OCI-LY1 (cell line): ENCODE results near the gene NUMA1.
A peak's percentile ranks its signal among the peaks of the same experiment; 100 is the strongest.

Source experiments
- H2AFZ ChIP-seq: fragments of 200-600 bp; sonication (generic), shearing (Covaris generic); 2 replicates; pipeline ENCODE4 v1.6.0; 2014; ENCODE audit warnings: antibody characterized with exemption, mild to moderate bottlenecking, low read length
- H3F3A ChIP-seq: fragments of 200-600 bp; sonication (generic), shearing (Covaris generic); 2 replicates; pipeline ENCODE4 v1.6.0; 2014; ENCODE audit warnings: mild to moderate bottlenecking, antibody characterized with exemption, low read length, moderate library complexity; ENCODE audit not compliant: insufficient read depth
- H3K27ac ChIP-seq: fragments of 200-600 bp; sonication (generic); 2 replicates; pipeline ENCODE4 v1.5.1; 2014; ENCODE audit warnings: low read length, mixed run types, mild to moderate bottlenecking, low read depth; ENCODE audit not compliant: poor library complexity, severe bottlenecking
- H3K27me3 ChIP-seq: fragments of 200-600 bp; sonication (generic); 2 replicates; pipeline ENCODE4 v1.6.0; 2014; ENCODE audit warnings: antibody characterized with exemption, mild to moderate bottlenecking, low read length, moderate library complexity; ENCODE audit not compliant: insufficient read depth
- H3K36me3 ChIP-seq: fragments of 200-600 bp; sonication (generic); 2 replicates; pipeline ENCODE4 v1.6.1; 2014; ENCODE audit warnings: mild to moderate bottlenecking, antibody characterized with exemption, low read length, moderate library complexity, mixed read lengths; ENCODE audit not compliant: insufficient read depth
- H3K4me1 ChIP-seq: fragments of 200-600 bp; sonication (generic); 2 replicates; pipeline ENCODE4 v1.5.1; 2014; ENCODE audit warnings: mild to moderate bottlenecking, low read length, moderate library complexity; ENCODE audit not compliant: insufficient read depth, severe bottlenecking
- H3K4me2 ChIP-seq: fragments of 200-600 bp; sonication (generic), shearing (Covaris generic); 2 replicates; pipeline ENCODE4 v1.6.1; 2014; ENCODE audit warnings: low read length
- H3K4me3 ChIP-seq: fragments of 200-600 bp; sonication (generic); 2 replicates; pipeline ENCODE4 v1.5.1; 2014; ENCODE audit warnings: low read length, low read depth, mild to moderate bottlenecking, mixed read lengths; ENCODE audit not compliant: poor library complexity, severe bottlenecking
- H3K79me2 ChIP-seq: fragments of 200-600 bp; shearing (Covaris generic); 2 replicates; pipeline ENCODE4 v1.6.1; 2016; ENCODE audit warnings: mixed run types, low read length, mixed read lengths; ENCODE audit not compliant: insufficient read depth
- H3K9ac ChIP-seq: fragments of 200-600 bp; sonication (generic), shearing (Covaris generic); 2 replicates; pipeline ENCODE4 v1.6.1; 2014; ENCODE audit warnings: mild to moderate bottlenecking, low read length, mixed read lengths
- H3K9me2 ChIP-seq: fragments of 200-600 bp; sonication (generic), shearing (Covaris generic); 2 replicates; pipeline ENCODE4 v1.6.1; 2014; ENCODE audit warnings: low read depth, mild to moderate bottlenecking, low read length, mixed read lengths
- H3K9me3 ChIP-seq: fragments of 200-600 bp; shearing (Covaris generic); 2 replicates; pipeline ENCODE4 v1.6.1; 2014; ENCODE audit warnings: low read length, mixed read lengths
- H4K20me1 ChIP-seq: fragments of 200-600 bp; sonication (generic), shearing (Covaris generic); 2 replicates; pipeline ENCODE4 v1.6.0; 2016; ENCODE audit warnings: mild to moderate bottlenecking, low read length; ENCODE audit not compliant: insufficient read depth
- EZH2 ChIP-seq: fragments of 200-600 bp; sonication (generic), shearing (Covaris generic); IDR thresholded peaks from 2 replicates; pipeline ENCODE4 v1.8.0; 2017; ENCODE audit warnings: borderline replicate concordance, mixed run types, mild to moderate bottlenecking, antibody characterized with exemption, low read length, moderate library complexity, mixed read lengths
- TF ChIP-seq, protein P1 (sequence below): fragments of 200-600 bp; sonication (generic), shearing (Covaris generic); IDR thresholded peaks from 2 replicates; pipeline ENCODE4 v1.5.1; 2017; ENCODE audit warnings: mild to moderate bottlenecking, antibody characterized with exemption, low read length, moderate library complexity, mixed read lengths

NUMA1 gene

DNA sequence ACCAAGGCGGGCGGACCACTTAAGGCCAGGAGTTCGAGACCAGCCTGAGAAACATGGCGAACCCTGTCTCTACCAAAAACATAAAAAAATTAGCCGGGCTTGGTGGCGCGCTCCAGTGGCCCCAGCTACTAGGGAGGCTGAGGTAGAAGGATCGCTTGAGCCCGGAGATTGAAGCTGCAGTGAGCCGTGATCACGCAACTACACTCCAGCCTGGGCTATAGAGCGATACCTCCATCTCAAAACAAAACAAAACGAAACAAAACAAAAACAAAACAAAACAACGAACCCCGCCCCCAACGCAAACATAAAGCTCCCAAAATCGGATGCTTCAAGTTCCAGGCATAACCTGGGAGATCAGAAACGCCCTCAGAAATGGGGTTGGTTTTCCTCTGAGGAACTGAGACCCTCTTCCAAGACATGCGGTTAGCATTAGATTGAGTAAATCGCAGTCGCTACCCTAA, 872 bp upstream of the NUMA1 start:
- no peaks in the 10 kb centered on the region for H3K9me3 ChIP-seq
- H3K4me3 ChIP-seq = peak overlapping the region; percentile 83
- no peak for TF ChIP-seq EZH2
- peak overlapping the region; percentile 64 for H3K9ac ChIP-seq
- H3K79me2 ChIP-seq = peaks cover 37% of the 10 kb centered on the region
- H2AFZ ChIP-seq = no peak overlapping the region
- peaks cover 40% of the 10 kb centered on the region for H3K4me1 ChIP-seq
- H3K9me2 ChIP-seq = no peaks in the 10 kb centered on the region
- no peaks in the 10 kb centered on the region for H4K20me1 ChIP-seq
- H3F3A ChIP-seq = no peaks in the 10 kb centered on the region
- H3K27me3 ChIP-seq = no peaks in the 10 kb centered on the region
- peak overlapping the region; percentile 44 for H3K27ac ChIP-seq
- peak overlapping the region; percentile 68 for H3K4me2 ChIP-seq
- H3K36me3 ChIP-seq = 0 out of 2 replicates have a peak, but pooled peaks cover 5% of the 10 kb centered on the region

DNA sequence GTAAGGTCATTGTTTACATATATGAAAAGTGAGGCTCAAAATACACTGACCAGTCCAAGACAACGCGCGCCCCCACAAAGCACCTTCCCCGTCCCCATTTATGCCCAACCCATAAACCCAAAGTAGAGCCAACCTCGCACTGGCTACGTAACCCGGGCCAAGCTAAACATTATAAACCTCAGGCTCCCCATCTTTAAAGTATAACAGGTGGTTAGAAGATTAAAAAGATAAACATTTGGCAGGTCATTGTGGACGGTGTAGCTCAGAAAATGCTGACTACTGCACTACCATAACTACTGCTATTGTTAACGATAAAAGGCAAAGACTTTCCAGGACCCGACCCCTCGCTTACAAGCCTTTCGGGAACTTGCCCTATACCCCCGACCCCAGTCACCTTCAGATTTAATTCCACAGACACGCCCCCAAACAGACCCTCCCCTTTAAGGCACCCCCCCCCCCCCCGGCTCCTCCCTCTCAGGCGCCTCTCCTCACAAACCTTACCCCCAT, 470 bp downstream of the NUMA1 start:
- Histone ChIP-seq H4K20me1 (no peaks in the 10 kb centered on the region), H3F3A (no peaks in the 10 kb centered on the region), H3K9ac (peak overlapping the region; percentile 72), H3K9me2 (no peaks in the 10 kb centered on the region), H3K4me3 (peak overlapping the region; percentile 83), H3K79me2 (peaks cover 47% of the 10 kb centered on the region), H3K9me3 (no peaks in the 10 kb centered on the region), H3K36me3 (peaks cover 11% of the 10 kb centered on the region; the same call in 1 of the 2 replicates), H3K27ac (peak overlapping the region; percentile 68), H3K27me3 (no peaks in the 10 kb centered on the region), H2AFZ (no peak overlapping the region), H3K4me1 (peaks cover 49% of the 10 kb centered on the region), H3K4me2 (peak overlapping the region; percentile 83)
- TF ChIP-seq EZH2 = no peak
- TF ChIP-seq, protein P1, sequence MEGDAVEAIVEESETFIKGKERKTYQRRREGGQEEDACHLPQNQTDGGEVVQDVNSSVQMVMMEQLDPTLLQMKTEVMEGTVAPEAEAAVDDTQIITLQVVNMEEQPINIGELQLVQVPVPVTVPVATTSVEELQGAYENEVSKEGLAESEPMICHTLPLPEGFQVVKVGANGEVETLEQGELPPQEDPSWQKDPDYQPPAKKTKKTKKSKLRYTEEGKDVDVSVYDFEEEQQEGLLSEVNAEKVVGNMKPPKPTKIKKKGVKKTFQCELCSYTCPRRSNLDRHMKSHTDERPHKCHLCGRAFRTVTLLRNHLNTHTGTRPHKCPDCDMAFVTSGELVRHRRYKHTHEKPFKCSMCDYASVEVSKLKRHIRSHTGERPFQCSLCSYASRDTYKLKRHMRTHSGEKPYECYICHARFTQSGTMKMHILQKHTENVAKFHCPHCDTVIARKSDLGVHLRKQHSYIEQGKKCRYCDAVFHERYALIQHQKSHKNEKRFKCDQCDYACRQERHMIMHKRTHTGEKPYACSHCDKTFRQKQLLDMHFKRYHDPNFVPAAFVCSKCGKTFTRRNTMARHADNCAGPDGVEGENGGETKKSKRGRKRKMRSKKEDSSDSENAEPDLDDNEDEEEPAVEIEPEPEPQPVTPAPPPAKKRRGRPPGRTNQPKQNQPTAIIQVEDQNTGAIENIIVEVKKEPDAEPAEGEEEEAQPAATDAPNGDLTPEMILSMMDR = no peak

DNA sequence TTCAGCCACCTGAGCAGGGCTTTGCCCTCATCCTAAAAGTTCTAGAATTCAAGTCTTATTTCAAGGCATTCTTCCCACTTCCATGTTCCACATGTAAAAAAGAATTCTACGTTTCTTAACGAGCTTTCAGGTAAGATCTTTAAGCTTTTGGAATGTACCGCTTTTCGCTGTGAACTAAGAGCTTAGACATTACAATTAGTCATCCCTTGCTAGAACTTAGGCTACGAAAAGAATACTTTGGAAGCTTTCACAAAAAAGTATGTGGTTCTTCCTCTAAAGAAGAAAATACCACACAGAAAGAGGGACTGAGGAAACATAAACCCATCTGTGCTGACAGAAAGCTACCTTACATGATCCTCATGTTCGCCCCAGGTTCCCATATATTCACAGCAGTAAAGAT, 1.9 kb downstream of the NUMA1 start:
- TF ChIP-seq EZH2 = no peak
- TF ChIP-seq, protein P1 = no peak

DNA sequence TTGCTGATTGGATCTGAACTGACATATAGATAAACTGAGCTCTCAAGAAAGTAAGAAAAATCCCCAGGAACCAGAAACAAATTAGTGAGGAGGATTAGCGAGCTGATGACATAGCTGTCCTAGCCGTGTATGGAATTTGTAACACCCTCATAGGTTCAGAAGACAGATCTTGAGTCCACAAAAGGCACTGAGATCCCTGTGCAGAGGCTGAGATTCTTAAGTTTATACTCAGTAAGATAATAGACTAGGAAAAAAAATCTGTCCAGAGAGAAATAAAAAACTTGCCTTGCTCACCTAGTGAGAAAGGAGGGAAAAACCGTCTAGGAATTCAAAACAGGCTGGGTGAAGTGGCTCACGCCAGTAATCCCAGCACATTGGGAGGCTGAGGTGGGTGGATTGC, 4.6 kb downstream of the NUMA1 start:
- H3K27me3 ChIP-seq = no peaks in the 10 kb centered on the region
- H4K20me1 ChIP-seq = no peaks in the 10 kb centered on the region
- no peak overlapping the region for H3K9ac ChIP-seq
- peaks cover 62% of the 10 kb centered on the region for H3K4me1 ChIP-seq
- H3K27ac ChIP-seq = peak overlapping the region; percentile 1
- peaks cover 11% of the 10 kb centered on the region; the same call in 1 of the 2 replicates for H3K36me3 ChIP-seq
- no peaks in the 10 kb centered on the region for H3F3A ChIP-seq
- H3K4me3 ChIP-seq = no peak overlapping the region
- H3K79me2 ChIP-seq = peaks cover 83% of the 10 kb centered on the region
- TF ChIP-seq EZH2 = no peak
- TF ChIP-seq, protein P1 = no peak
- H3K9me2 ChIP-seq = no peaks in the 10 kb centered on the region
- no peak overlapping the region for H2AFZ ChIP-seq
- no peak overlapping the region for H3K4me2 ChIP-seq
- H3K9me3 ChIP-seq = no peaks in the 10 kb centered on the region

More for the DNA sequence above, 1.9 kb downstream of the NUMA1 start:
- Histone ChIP-seq H3K4me3 (peak overlapping the region; percentile 83), H2AFZ (no peak overlapping the region), H3K4me1 (peaks cover 49% of the 10 kb centered on the region), H3K9me3 (no peaks in the 10 kb centered on the region), H3K9ac (peak overlapping the region; percentile 72), H3K36me3 (peaks cover 11% of the 10 kb centered on the region; the same call in 1 of the 2 replicates), H3K4me2 (peak overlapping the region; percentile 83), H4K20me1 (no peaks in the 10 kb centered on the region), H3K27ac (peak overlapping the region; percentile 68), H3F3A (no peaks in the 10 kb centered on the region), H3K9me2 (no peaks in the 10 kb centered on the region), H3K27me3 (no peaks in the 10 kb centered on the region), H3K79me2 (peaks cover 57% of the 10 kb centered on the region)
